Suppressor macrophage treated with lipopolysaccharide for 1 hour (primary cell): ENCODE results near the gene EPN3.

Experiments
- DNase-seq, 3 donors: peaks; one replicate each; pipeline ENCODE4 v3.0.0-alpha.2; 2020 to 2022

EPN3 gene

DNA sequence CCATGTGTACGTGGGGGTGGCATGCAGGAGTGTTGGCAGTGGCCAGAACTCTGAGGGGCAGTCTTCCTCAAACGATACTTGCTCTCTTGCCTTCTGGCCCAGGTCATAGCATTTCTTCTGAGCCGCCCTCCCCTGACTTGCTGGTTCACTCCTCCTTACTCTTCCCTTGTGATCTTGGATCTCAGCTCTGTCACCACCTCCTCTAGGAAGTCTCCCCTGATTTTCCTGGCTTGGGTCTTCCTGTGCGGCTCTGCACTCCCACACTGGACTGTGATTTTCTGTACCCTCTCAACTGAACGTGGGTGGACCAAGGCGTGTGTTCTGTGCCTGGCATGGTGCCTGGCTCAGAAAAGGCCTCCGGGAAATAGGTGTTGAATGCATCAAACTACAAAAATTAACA, 2.9 kb downstream of the EPN3 start:
- no peak for DNase-seq

DNA sequence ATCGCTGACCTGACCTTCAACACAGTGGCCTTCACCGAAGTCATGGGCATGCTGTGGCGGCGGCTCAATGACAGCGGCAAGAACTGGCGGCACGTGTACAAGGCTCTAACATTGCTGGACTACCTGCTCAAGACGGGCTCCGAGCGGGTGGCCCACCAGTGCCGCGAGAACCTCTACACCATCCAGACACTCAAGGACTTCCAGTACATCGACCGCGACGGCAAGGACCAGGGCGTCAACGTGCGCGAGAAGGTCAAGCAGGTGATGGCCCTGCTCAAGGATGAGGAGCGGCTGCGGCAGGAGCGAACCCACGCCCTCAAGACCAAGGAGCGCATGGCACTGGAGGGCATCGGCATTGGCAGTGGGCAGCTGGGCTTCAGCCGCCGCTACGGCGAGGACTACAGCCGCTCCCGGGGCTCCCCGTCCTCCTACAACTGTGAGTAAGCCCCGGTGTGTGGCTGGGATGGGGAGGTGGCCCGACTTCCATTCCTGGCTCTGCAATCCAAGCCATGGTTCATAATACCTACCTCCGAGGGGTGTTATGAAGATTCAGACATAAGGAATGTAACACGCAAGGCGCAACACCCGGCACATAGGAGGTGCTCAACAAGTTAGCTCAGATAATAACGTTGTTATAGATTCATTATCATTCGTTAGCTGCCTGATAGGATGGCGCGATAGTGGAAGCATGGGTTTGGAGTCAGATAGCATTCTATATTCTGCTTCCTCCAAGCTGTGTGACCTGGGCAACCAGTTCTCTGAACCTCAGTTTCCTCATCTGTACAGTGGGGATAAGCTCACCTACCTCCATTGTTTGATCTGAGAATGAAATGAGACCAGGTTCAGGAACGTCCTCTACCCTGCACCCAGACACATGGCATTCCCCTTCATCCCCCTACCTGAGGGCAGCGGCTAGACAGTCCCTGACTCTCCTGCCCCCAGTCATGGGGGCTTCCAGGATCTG, 4.4 kb downstream of the EPN3 start:
- no peak for DNase-seq

DNA sequence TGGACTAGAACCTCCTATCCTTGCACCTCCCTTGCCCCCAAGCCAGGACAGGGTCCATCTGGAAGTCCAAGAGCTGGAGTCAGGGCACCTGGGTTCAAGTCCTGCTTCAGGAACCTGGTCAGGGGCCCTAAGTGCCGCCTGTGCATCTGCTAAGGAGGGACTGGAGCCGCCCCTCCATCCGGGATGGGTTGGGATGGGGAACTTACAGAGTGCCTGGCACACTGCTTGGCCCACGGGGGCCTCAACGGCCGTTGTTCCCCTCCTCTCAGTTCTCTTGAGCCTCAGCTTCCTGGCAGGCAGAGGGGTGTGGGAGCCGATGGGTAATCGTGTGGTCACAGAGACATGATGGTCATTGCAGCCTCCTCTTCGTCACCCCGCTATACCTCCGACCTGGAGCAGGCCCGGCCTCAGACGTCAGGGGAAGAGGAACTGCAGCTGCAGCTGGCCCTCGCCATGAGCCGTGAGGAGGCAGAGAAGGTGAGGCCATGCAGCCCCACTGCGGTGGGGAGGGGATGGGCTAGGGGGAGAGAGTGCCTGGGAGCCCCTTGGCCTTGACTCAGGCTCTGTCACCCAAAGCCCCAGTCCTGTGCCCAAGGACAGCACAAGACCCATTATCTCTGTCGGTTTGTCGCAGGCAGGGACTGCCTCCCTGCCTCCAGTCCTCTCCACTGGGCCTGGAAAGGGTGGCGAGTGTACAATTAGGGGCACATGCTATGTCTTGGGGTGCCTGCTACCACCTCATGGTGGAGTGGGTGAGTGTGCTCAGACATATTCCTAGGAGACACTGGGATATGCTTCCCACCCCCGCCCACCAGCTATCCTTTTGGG, 5.4 kb downstream of the EPN3 start:
- no peak for DNase-seq

DNA sequence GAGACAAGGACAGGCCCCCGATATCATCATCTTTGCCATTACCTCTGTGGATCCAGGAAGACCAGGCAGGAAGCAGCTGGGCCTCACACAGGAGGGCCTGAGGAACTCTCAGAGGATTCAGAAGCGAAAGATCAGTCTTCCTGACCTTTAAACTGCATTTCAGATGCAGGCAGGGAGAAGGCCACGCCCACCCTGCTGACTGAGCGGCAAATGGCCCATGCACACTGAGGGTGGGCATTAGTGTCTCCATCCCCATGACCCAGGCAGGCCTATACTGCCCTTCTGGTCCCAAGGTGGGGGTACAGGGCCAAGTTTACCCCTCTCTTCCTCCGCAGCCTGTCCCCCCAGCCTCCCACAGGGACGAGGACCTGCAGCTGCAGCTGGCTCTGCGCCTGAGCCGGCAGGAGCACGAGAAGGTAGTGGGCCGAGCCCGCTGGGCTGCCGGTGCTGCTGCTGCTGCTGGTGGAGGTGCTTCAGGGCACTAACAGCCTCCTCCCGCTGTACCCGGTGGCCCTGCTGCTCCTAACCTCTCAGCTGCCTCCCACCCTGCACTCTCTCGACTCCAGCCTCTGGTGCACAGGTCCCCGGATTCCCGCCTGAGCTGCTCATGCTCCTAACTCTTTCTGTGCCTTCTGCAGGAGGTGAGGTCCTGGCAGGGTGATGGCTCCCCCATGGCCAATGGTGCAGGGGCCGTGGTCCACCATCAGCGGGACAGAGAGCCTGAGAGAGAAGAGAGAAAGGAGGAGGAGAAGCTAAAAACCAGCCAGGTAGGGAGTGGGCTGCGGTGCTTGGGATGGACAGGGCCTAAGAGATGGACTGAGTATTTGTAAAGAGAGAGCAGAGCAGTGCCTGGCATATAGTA, 6.2 kb downstream of the EPN3 start:
- DNase-seq, result no peak

DNA sequence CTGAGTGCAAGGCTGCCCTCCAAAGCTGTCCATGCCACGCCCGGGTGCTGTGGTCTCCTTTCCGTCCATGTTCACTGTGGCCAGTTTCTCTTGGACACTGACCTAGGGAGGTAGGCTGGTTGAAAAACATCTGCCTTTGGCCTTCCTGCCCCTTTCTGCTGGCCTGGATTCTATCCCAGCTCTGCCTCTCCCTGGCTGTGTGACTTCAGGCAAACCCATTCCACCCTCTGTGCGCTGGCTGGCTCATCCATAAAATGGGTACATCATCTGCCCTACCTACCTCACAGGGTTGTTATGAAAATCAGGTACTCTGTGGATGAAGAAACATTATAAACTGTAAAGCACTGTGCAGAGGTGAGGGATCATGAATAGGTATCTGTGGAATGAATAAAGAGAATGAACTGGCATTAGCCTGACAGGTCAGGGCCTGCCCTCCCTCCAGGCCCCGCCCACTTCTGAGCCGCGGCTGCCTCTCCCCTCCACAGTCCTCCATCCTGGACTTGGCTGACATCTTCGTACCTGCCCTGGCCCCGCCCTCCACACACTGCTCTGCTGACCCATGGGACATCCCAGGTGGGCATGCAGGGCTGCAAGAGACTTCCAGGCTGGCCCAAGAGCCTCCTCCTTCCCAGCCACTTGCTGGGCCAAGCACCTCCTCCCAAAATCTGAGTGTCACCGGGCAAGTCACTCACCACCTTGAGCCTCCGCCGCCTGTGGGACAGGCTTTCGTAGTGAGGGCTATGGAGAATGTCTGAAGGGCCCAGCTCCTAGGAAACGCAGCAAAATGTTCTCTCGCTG, 7.4 kb downstream of the EPN3 start:
- DNase-seq, result no peak

- DNase-seq, result no peak
These were observed 8.2 kb downstream of the EPN3 start for GRCh38 chr17:50540560-50541401.

GRCh38 chr17:50541402-50541715, 8.8 kb downstream of the EPN3 start:
- DNase-seq, result no peak

- peak; percentile 91 to 98 (median 96) for DNase-seq
These were observed 9.5 kb downstream of the EPN3 start for GRCh38 chr17:50541716-50542688.

DNA sequence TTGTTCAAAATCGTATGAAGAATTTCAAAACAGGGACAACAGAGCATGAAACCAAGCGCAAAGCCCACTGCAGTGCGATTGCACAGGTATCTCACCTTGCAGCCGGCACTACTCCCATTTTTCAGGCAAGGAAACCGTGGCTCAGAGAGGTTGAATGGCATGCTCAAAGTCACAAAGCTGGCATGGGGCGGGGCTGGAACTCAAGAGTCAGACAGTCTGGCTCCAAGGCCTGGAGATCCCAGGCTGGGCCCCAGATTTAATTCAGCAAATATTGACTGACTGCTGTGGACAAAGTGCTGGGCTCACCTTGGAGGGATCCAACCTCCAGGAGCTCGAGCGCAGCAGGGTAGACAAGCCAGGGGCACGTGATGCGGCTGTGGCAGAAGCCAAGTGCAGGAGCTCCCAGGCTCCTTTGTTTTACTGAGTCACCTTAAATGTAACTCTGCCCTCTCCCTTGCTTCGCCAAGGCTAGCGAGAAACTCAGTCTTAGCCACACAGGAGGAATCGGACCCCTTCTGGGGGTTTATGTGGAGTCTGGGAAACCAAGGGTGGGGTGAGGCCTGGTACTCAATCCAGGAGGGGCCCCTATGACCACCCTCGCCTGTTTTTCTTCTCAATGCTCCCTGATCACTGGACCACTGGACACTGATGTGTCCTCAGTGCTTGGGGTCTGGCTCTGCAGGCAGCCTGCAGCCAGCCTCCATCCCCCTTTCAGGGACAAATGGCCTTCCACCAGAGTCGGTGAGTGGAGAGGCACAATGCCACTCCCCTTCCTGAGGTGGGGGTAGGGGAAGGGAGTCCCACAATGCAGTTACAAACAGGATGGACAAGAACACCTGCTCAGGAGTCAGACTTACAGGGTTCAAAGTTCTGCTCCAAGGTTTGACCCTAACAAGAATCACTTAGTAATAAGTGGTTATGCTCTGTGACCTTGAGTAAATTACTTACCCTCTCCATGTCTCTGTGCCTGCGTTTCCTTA, 10.6 kb downstream of the EPN3 start:
- DNase-seq, result no peak

GRCh38 chr17:50544516-50544915, 12.0 kb downstream of the EPN3 start:
- peak; percentile 31 to 49 (median 41) for DNase-seq

DNA sequence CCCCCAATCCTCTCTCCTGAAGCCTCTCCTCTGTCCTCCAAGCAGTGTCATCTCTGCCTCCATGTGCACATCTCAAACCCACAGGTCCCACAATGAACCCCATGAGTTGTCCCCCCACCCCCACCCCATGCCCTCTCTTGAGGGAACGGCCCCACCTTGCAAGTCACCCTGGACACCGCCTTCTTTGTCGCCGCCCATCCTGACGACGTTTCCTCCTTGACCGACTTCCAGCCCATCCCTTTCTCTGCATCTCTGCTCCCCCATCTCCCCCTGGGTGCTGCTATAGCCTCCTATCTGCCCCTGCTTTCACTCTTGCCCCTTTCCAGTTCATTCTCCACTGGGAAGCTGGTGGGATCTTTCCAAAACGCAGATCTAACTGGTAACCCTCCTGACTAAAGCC, 12.8 kb downstream of the EPN3 start:
- DNase-seq, result no peak

GRCh38 chr17:50546701-50547034, 14.1 kb downstream of the EPN3 start:
- no peak for DNase-seq

- peak; percentile 95 to 97 (median 96) for DNase-seq
These were observed 14.7 kb downstream of the EPN3 start, which contains the start of gene SPATA20 for GRCh38 chr17:50547035-50547735. Gene SPATA20, plus strand, starts transcription at chr17:50547174. Its CDS starts 35 bp downstream, at chr17:50547209.

- no peak for DNase-seq
These were observed 15.2 kb downstream of the EPN3 start for GRCh38 chr17:50547736-50548083.

DNA sequence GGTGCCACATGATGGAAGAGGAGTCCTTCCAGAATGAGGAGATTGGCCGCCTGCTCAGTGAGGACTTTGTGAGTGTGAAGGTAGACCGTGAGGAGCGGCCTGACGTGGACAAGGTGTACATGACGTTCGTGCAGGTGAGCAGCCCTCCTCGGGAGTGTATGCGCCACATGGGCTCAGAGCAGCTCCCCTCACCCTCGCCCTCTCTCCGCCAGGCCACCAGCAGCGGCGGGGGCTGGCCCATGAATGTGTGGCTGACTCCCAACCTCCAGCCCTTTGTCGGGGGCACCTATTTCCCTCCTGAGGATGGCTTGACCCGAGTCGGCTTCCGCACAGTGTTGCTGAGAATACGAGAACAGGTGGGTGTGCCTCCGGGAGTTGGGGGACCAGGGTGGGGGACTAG, 16.3 kb downstream of the EPN3 start:
- no peak for DNase-seq

GRCh38 chr17:50549256-50549941, 16.9 kb downstream of the EPN3 start:
- DNase-seq, result no peak

DNA sequence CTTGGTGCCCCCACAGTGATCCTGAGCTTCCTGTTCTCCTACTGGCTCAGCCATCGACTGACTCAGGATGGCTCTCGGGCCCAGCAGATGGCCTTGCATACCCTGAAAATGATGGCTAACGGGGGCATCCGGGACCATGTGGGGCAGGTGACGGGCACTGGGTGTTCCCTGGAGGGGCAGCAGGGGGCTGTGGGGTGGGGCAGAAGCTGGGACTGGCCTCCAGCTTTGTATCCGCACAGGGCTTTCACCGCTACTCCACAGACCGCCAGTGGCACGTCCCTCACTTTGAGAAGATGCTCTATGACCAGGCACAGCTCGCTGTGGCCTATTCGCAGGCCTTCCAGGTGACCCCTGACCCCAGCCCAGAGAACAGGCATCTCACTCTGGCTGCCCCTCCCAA, 17.4 kb downstream of the EPN3 start:
- no peak for DNase-seq
